ENCODE data around the gene TRIM21. TPM values are rescaled to one million over a fixed set of nuclear protein-coding genes. Genes with fewer than 3 reads are reported as not detected.

TRIM21 gene
- total RNA-seq, 1 donor from 2014 or later, result 1.7 TPM

Other genes with a start within 250 kb of the TRIM21 start
- gene OR52B4, start 25.3 kb downstream of the TRIM21 start, total RNA-seq, result not detected
- gene OR52K2, start 55.6 kb upstream of the TRIM21 start, total RNA-seq, result not detected
- not detected for gene OR52K1, start 88.9 kb upstream of the TRIM21 start, total RNA-seq
- gene OR52M1, start 151.5 kb upstream of the TRIM21 start, total RNA-seq, result not detected
- gene OR52I2, start 188.0 kb upstream of the TRIM21 start, total RNA-seq, result not detected
- not detected for gene OR52I1, start 200.3 kb upstream of the TRIM21 start, total RNA-seq
- gene TRIM68, start 214.5 kb upstream of the TRIM21 start, total RNA-seq, result 6.9 TPM
- gene OR51D1, start 243.8 kb upstream of the TRIM21 start, total RNA-seq, result not detected

Measured in temporal lobe (tissue), 1 donor.